ENCODE results near the gene HNRNPU.

GRCh38 chr1:244822878-244823277 is 41.5 kb downstream of the HNRNPU start:
- no peak for TF ChIP-seq CTCF (IDR thresholded peaks at IDR 0.05)
- TF ChIP-seq EZH2 (IDR thresholded peaks at IDR 0.05) = no peak
- no peak for TF ChIP-seq EZH2phosphoT487 (IDR thresholded peaks at IDR 0.05)
